Chondrocyte (in vitro differentiated cells): ENCODE results near the gene EFHD2. TPM values are rescaled to one million over a fixed set of nuclear protein-coding genes. Genes with fewer than 3 reads are reported as not detected.

Source experiments
- DNase-seq: peaks from one replicate; pipeline ENCODE4 v3.0.0; 2021; ENCODE audit warnings: mixed read lengths, low spot score
- H3K27ac Mint-ChIP-seq: one replicate; pipeline ENCODE4 v1.8.0; 2021; ENCODE audit warnings: mild to moderate bottlenecking, moderate library complexity, mixed read lengths; ENCODE audit not compliant: unreplicated experiment
- H3K27me3 Mint-ChIP-seq: 2 replicates; pipeline ENCODE4 v1.8.0; 2021; ENCODE audit warnings: low read depth, mixed read lengths
- H3K36me3 Mint-ChIP-seq: 2 replicates; pipeline ENCODE4 v1.8.0; 2021; ENCODE audit warnings: low read depth, mixed read lengths
- H3K4me1 Mint-ChIP-seq: 2 replicates; pipeline ENCODE4 v1.8.0; 2021; ENCODE audit warnings: low read depth, mild to moderate bottlenecking, mixed read lengths
- H3K4me3 Mint-ChIP-seq: one replicate; pipeline ENCODE4 v1.8.0; 2021; ENCODE audit warnings: mild to moderate bottlenecking, moderate library complexity, mixed read lengths; ENCODE audit not compliant: unreplicated experiment
- H3K9me3 Mint-ChIP-seq: 2 replicates; pipeline ENCODE4 v1.8.0; 2021; ENCODE audit warnings: low read depth, mixed read lengths
- total RNA-seq: library from RNA; stranded (reverse); gene quantifications from 3 replicates; pipeline ENCODE4 v1.2.1, GENCODE V29; 2021
- TF ChIP-seq, protein P1 (sequence below): fragments of 200-600 bp; sonication (generic); IDR thresholded peaks from 2 replicates; pipeline ENCODE4 v1.5.0; 2021; ENCODE audit warnings: antibody characterized with exemption, mild to moderate bottlenecking, moderate library complexity

EFHD2 gene
- total RNA-seq, 1 donor from 2014 or later, result 7.9 TPM

DNA sequence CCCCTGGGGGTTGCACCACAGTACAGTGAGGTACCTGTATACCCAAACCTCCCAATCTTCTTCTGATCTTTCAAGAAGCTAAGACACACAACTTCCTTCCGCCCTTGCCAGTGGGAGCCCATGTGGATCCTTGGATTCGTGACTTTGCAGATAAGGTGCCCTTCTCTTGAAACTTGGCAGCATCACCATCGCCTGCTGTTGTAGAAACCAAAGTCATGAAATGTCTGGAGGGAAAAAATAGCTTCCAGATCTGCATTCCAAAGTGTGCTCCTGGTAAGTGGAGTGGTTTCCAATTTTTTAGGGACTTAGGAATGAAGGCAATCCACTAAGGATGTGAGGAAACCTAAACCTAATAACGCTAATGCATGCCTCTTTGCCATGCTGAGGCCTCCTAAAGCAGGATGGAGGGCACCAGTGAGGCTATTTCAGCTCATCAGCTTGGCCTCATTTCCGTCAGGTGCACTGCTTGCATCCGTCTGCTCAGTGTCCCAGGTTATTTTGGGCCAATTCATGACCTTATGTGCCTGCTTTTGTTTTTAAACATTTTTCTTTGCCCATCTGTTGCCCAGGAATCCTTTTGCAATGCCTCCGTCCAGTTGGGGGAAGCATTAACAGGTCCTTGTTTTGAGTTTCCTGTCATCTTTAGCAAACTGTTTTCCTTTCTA is 8.2 kb upstream of the EFHD2 start:
- Mint-ChIP-seq H3K9me3 (peaks cover 4% of the 10 kb centered on the region), H3K36me3 (no peaks in the 10 kb centered on the region), H3K27me3 (no peaks in the 10 kb centered on the region), H3K4me1 (peaks cover 3% of the 10 kb centered on the region), H3K4me3 (no peak overlapping the region), H3K27ac (no peak overlapping the region)
- TF ChIP-seq, protein P1, sequence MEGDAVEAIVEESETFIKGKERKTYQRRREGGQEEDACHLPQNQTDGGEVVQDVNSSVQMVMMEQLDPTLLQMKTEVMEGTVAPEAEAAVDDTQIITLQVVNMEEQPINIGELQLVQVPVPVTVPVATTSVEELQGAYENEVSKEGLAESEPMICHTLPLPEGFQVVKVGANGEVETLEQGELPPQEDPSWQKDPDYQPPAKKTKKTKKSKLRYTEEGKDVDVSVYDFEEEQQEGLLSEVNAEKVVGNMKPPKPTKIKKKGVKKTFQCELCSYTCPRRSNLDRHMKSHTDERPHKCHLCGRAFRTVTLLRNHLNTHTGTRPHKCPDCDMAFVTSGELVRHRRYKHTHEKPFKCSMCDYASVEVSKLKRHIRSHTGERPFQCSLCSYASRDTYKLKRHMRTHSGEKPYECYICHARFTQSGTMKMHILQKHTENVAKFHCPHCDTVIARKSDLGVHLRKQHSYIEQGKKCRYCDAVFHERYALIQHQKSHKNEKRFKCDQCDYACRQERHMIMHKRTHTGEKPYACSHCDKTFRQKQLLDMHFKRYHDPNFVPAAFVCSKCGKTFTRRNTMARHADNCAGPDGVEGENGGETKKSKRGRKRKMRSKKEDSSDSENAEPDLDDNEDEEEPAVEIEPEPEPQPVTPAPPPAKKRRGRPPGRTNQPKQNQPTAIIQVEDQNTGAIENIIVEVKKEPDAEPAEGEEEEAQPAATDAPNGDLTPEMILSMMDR, result no peak
- DNase-seq, result no peak

DNA sequence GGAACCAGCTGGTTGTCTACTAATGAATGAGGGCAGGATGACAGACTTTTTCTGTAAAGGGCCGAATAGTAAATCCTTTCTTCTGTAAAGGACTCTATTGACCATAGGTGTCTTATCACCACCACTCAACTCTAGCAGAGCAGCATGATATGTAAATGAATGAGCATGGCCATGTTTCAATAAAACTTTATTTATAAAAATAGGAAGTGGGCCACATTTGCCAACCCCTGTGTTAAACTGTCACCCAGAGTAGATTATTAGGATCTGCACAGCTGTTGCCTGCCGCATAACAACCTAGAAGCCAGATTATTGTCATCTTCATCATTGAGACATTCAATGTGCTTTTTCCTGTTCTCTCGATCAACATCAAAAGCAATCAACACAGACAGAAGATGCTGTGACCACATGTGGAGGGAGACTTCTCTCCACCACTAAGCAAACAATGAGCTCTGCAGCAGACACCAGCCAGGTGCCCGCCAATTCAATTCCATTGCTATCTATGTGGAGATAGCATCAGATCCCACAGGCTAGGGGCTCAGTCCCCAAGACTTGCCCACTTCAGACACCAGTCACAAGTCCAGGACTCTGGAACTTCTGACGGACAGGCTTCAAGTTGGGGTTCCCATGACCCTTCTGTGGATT is 6.8 kb upstream of the EFHD2 start:
- DNase-seq, result no peak
- Mint-ChIP-seq H3K4me1 (peaks cover 15% of the 10 kb centered on the region), H3K27me3 (peaks cover 2% of the 10 kb centered on the region), H3K4me3 (no peak overlapping the region), H3K9me3 (peaks cover 4% of the 10 kb centered on the region), H3K27ac (no peak overlapping the region), H3K36me3 (no peaks in the 10 kb centered on the region)
- TF ChIP-seq, protein P1, result no peak

DNA sequence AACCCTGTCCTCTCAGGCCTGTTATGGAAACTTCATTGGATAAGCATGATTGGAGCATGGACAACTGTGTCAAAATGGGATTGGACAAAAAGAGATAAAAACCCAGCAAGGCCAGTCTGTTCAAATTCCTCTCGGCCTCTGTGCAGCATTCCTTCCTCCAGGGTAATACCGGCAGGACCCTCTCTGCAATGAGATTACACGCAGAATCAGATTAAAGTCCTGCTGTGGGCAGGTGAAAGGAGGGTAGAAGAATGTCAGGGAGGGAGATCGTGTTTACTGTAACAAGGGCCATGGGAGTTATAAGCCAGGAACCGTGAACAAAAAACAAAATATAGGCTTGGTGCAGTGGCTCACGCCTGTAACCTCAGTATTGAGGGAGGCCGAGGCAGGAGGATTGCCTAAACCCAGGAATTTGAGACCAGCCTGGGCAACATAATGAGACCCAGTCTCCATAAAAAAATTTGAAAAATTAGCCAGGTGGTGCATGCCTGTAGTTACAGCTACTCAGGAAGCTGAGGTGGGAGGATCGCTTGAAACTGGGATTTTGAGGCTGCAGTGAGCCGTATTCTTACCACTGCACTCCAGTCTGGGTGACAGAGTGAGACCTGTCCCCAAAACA is 5.6 kb upstream of the EFHD2 start:
- Mint-ChIP-seq H3K4me1 (peaks cover 16% of the 10 kb centered on the region), H3K4me3 (no peak overlapping the region), H3K27ac (no peak overlapping the region), H3K27me3 (peaks cover 2% of the 10 kb centered on the region), H3K9me3 (peaks cover 4% of the 10 kb centered on the region), H3K36me3 (no peaks in the 10 kb centered on the region)
- DNase-seq, result no peak
- TF ChIP-seq, protein P1, result no peak

DNA sequence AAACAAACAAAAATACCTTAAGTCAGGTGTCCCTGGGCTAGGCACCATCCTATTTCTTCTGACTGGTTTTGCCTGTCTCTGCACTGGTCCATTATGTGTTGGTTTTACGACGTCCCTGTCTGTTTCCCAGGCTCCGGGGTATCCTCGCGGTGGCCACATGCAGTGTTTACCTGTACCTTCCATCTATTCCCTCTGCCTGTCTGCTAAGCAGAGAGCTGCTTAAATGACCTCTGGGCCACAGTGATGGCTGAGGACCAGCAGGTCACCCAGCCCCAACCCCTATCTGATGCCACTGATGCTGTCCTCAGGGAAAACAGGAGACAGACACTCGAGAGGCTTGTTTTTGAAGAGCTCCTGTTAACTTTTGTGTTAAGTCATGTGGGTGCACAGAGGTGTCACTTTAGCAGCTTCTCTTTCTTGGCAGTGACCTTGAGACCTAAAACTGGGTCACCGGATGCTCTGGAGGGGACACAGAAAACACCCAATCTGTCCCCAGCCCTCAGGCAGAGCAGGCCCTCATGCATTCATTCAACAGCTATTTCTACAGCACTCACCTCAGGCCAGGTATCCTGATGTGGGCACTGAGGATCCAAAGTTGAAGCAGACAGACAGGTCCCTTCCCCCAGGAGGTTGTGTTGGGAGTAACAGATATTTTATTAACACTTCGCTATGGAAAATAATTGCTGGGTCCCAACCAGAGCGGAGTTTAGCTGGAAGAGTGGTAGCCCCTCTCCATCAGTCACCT is 4.4 kb upstream of the EFHD2 start:
- Mint-ChIP-seq H3K27ac (no peak overlapping the region), H3K36me3 (no peaks in the 10 kb centered on the region), H3K4me1 (peaks cover 18% of the 10 kb centered on the region), H3K4me3 (no peak overlapping the region), H3K9me3 (no peaks in the 10 kb centered on the region), H3K27me3 (peaks cover 2% of the 10 kb centered on the region)
- DNase-seq, result no peak
- TF ChIP-seq, protein P1, result no peak
